H1 (cell line): ENCODE results near the gene ZNF609. TPM values are rescaled to one million over a fixed set of nuclear protein-coding genes. Genes with fewer than 3 reads are reported as not detected.

Experiments used
- CTCF ChIA-PET: fragments of 300-600 bp; sonication (Branson Sonifier 250); formaldehyde crosslinking; loops from one replicate; lab custom pipeline; 2021; ENCODE audit not compliant: partially characterized antibody; lab: Charles Lee
- POLR2A ChIA-PET: fragments of 300-600 bp; sonication (Branson Sonifier 250); formaldehyde crosslinking; loops from one replicate; lab custom pipeline; 2021; ENCODE audit warnings: inconsistent platforms; ENCODE audit not compliant: partially characterized antibody; lab: Charles Lee
- DNase-seq, 2 experiments: peaks; one replicate each; pipeline versions ENCODE4 v3.0.0 to v3.0.0-alpha.2; 2010 to 2022; ENCODE audit warnings: low spot score in 2 of 2, low read depth in 1 of 2, mixed read lengths in 1 of 2
- FAIRE-seq: peaks from 2 replicates; lab custom pipeline; 2011; peaks lifted over from hg19 to GRCh38; lab: Jason Lieb, UNC
- H2AFZ ChIP-seq: 2 replicates; pipeline ENCODE4 v1.8.1; 2012; ENCODE audit warnings: low read length, inconsistent platforms
- H2AK5ac ChIP-seq: 2 replicates; pipeline ENCODE4 v1.6.1; 2013; ENCODE audit warnings: low read depth, low read length
- H2BK120ac ChIP-seq: replicated peaks from 2 replicates; pipeline ENCODE3; 2013; ENCODE audit warnings: low read depth, low read length, inconsistent platforms
- H2BK12ac ChIP-seq: 2 replicates; pipeline ENCODE4 v1.6.1; 2013; ENCODE audit warnings: low read depth, low read length
- H2BK15ac ChIP-seq: 2 replicates; pipeline ENCODE4 v1.6.1; 2013; ENCODE audit warnings: low read length
- H2BK20ac ChIP-seq: 2 replicates; pipeline ENCODE4 v1.6.1; 2013; ENCODE audit warnings: low read length
- H2BK5ac ChIP-seq: 2 replicates; pipeline ENCODE4 v1.6.1; 2013; ENCODE audit warnings: low read depth, low read length
- H3K14ac ChIP-seq: 2 replicates; pipeline ENCODE4 v1.6.1; 2013; ENCODE audit warnings: inconsistent platforms; ENCODE audit not compliant: insufficient read length
- H3K18ac ChIP-seq: 2 replicates; pipeline ENCODE4 v1.6.1; 2013; ENCODE audit warnings: low read length; ENCODE audit errors: extremely low read depth
- H3K23ac ChIP-seq: 2 replicates; pipeline ENCODE4 v1.6.1; 2013; ENCODE audit warnings: inconsistent platforms; ENCODE audit not compliant: insufficient read length
- H3K23me2 ChIP-seq: 2 replicates; pipeline ENCODE4 v1.6.1; 2013; ENCODE audit warnings: low read depth, low read length
- H3K27ac ChIP-seq: 2 replicates; pipeline ENCODE4 v1.6.1; 2011; ENCODE audit warnings: low read depth, low read length, inconsistent platforms
- H3K27me3 ChIP-seq, 4 experiments: replicated peaks in 1 of 4; 1 replicate in 1 of 4; 2 replicates in 3 of 4; pipeline versions ENCODE4 v1.6.1 to v1.8.1; 2011 to 2013; ENCODE audit warnings: low read length in 3 of 4, mild to moderate bottlenecking in 3 of 4, inconsistent platforms in 2 of 4, mixed read lengths in 2 of 4, moderate library complexity in 1 of 4; ENCODE audit not compliant: control insufficient read depth in 3 of 4, insufficient read depth in 3 of 4; ENCODE audit errors: extremely low read depth in 1 of 4
- H3K36me3 ChIP-seq, 4 experiments: 2 replicates each; pipeline versions ENCODE4 v1.6.1 to v1.8.1; 2011 to 2013; ENCODE audit warnings: mild to moderate bottlenecking in 4 of 4, low read length in 3 of 4, moderate library complexity in 2 of 4, control low read depth in 1 of 4, inconsistent platforms in 1 of 4; ENCODE audit not compliant: insufficient read depth in 4 of 4, control insufficient read depth in 2 of 4
- H3K4ac ChIP-seq: replicated peaks from 2 replicates; pipeline ENCODE3; 2013; ENCODE audit warnings: low read length, low read depth, mixed read lengths, inconsistent platforms; ENCODE audit not compliant: insufficient read length
- H3K4me1 ChIP-seq, 4 experiments: replicated peaks in 1 of 4; 1 replicate in 1 of 4; 2 replicates in 3 of 4; pipeline versions ENCODE4 v1.6.1 to v1.8.1; 2011 to 2013; ENCODE audit warnings: low read length in 3 of 4, inconsistent platforms in 2 of 4, mixed read lengths in 1 of 4; ENCODE audit not compliant: insufficient read depth in 4 of 4, control insufficient read depth in 3 of 4
- H3K4me2 ChIP-seq, 2 experiments: 2 replicates each; pipeline versions ENCODE4 v1.6.1 to v1.8.1; 2011 to 2013; ENCODE audit warnings: low read depth in 2 of 2, low read length in 2 of 2, control low read depth in 1 of 2, inconsistent platforms in 1 of 2, mild to moderate bottlenecking in 1 of 2; ENCODE audit not compliant: insufficient read depth in 1 of 2
- H3K4me3 ChIP-seq, 4 experiments: fragments of 200-600, 300-600 bp in 1 of 4; sonication (generic), shearing (Covaris generic), sonication (Bioruptor Twin) in 1 of 4; 2 replicates each; pipeline versions ENCODE4 v1.5.1 to v1.8.1; 2011 to 2016; ENCODE audit warnings: low read length in 4 of 4, low read depth in 3 of 4, control low read depth in 2 of 4, inconsistent platforms in 2 of 4, mild to moderate bottlenecking in 2 of 4, mixed read lengths in 1 of 4, moderate library complexity in 1 of 4; ENCODE audit not compliant: insufficient read depth in 2 of 4; ENCODE audit errors: extremely low read depth in 1 of 4
- H3K56ac ChIP-seq: replicated peaks from 2 replicates; pipeline ENCODE3; 2013; ENCODE audit warnings: low read depth, mild to moderate bottlenecking, mixed read lengths, low read length, inconsistent platforms; ENCODE audit not compliant: insufficient read length
- H3K79me1 ChIP-seq: 2 replicates; pipeline ENCODE4 v1.6.1; 2013; ENCODE audit warnings: low read depth, low read length, control low read depth
- H3K79me2 ChIP-seq, 2 experiments: 2 replicates each; pipeline versions ENCODE4 v1.6.1 to v1.8.1; 2012 to 2013; ENCODE audit warnings: low read length in 2 of 2, mild to moderate bottlenecking in 2 of 2, inconsistent platforms in 1 of 2; ENCODE audit not compliant: insufficient read depth in 2 of 2, control insufficient read depth in 1 of 2
- H3K9ac ChIP-seq, 4 experiments: replicated peaks in 1 of 4; 1 replicate in 1 of 4; 2 replicates in 3 of 4; pipeline versions ENCODE4 v1.6.1 to v1.8.1; 2011 to 2013; ENCODE audit warnings: low read depth in 3 of 4, low read length in 3 of 4, control low read depth in 2 of 4, mild to moderate bottlenecking in 2 of 4, moderate library complexity in 2 of 4, inconsistent platforms in 1 of 4; ENCODE audit errors: extremely low read depth in 1 of 4
- H3K9me3 ChIP-seq, 2 experiments: 2 replicates each; pipeline versions ENCODE4 v1.6.1 to v1.8.1; 2012 to 2013; ENCODE audit warnings: mild to moderate bottlenecking in 2 of 2, moderate library complexity in 2 of 2, control low read depth in 1 of 2, inconsistent platforms in 1 of 2, low read depth in 1 of 2, low read length in 1 of 2, mixed read lengths in 1 of 2; ENCODE audit not compliant: insufficient read depth in 2 of 2
- H4K20me1 ChIP-seq, 2 experiments: replicated peaks in 1 of 2; 2 replicates each; pipeline versions ENCODE3 to v1.8.1; 2011 to 2013; ENCODE audit warnings: inconsistent platforms in 2 of 2, low read length in 2 of 2, mild to moderate bottlenecking in 1 of 2; ENCODE audit not compliant: insufficient read depth in 2 of 2, control insufficient read depth in 1 of 2
- H4K5ac ChIP-seq: 2 replicates; pipeline ENCODE4 v1.6.1; 2013; ENCODE audit warnings: low read length, low read depth, mixed read lengths, inconsistent platforms; ENCODE audit not compliant: insufficient read length
- H4K8ac ChIP-seq: 2 replicates; pipeline ENCODE4 v1.8.0; 2013; ENCODE audit warnings: mild to moderate bottlenecking, moderate library complexity, low read length, inconsistent platforms; ENCODE audit not compliant: insufficient read depth; ENCODE audit errors: extremely low read depth
- H4K91ac ChIP-seq: replicated peaks from 2 replicates; pipeline ENCODE3; 2013; ENCODE audit warnings: low read length, mixed read lengths, inconsistent platforms; ENCODE audit not compliant: insufficient read length
- E2F6 ChIP-seq: IDR thresholded peaks from 2 replicates; pipeline ENCODE4 v1.6.1; 2012; ENCODE audit warnings: inconsistent platforms
- GTF2F1 ChIP-seq: IDR thresholded peaks from 2 replicates; pipeline ENCODE4 v1.6.1; 2012; ENCODE audit warnings: low read depth, low read length, improper control_type of control experiment, borderline replicate concordance
- KDM1A ChIP-seq: fragments of 200-600, 300-600 bp; sonication (generic); IDR thresholded peaks from 2 replicates; pipeline ENCODE4 v1.7.1; 2016; ENCODE audit warnings: mild to moderate bottlenecking, low read length, borderline replicate concordance
- NANOG ChIP-seq: IDR thresholded peaks from 2 replicates; pipeline ENCODE4 v1.6.1; 2011; ENCODE audit warnings: low read length, low read depth, mild to moderate bottlenecking, inconsistent platforms; ENCODE audit not compliant: insufficient read depth, poor library complexity, severe bottlenecking
- RFX5 ChIP-seq: IDR thresholded peaks from 2 replicates; pipeline ENCODE4 v1.6.1; 2011; ENCODE audit warnings: low read depth, low read length, improper control_type of control experiment, borderline replicate concordance
- TEAD4 ChIP-seq: IDR thresholded peaks from 2 replicates; pipeline ENCODE4 v1.6.1; 2012; ENCODE audit warnings: low read depth, low read length, inconsistent platforms, mixed read lengths
- whole genome bisulfite sequencing, 2 experiments: shearing (Covaris generic) in 1 of 2; methylation state at CpG; one replicate each; pipeline versions ENCODE4 v1.1.6 to v1.1.7; 2013 to 2015; ENCODE audit warnings: low lambda C conversion rate in 2 of 2, mixed read lengths in 2 of 2, inconsistent platforms in 1 of 2, low coverage in 1 of 2, missing lambda C conversion rate in 1 of 2; ENCODE audit not compliant: insufficient replicate concordance in 2 of 2, insufficient coverage in 1 of 2, insufficient read length in 1 of 2; ENCODE audit errors: extremely low coverage in 1 of 2, missing lambda C conversion rate in 1 of 2; 5-methylcytosine and 5-hydroxymethylcytosine counted together
- polyA plus RNA-seq, 7 experiments: library from polyadenylated mRNA; depleted of rRNA in 3 of 7; stranded (reverse) in 5 of 7; unstranded in 2 of 7; fragments of >200 nt in 5 of 7; fragments of 200-250 nt in 2 of 7; gene quantifications; 1 replicate in 5 of 7; 2 replicates in 1 of 7; 4 replicates in 1 of 7; pipeline versions ENCODE4 v1.2.1 to v1.2.3, GENCODE V29; 2011 to 2013; ENCODE audit warnings: missing spikeins in 2 of 7, mixed read lengths in 2 of 7
- total RNA-seq: library from RNA; stranded (reverse); fragmentation: NEBNext Ultra II Directional; extraction: Animal tissue kit (Norgen Biotek cat#: 25700); gene quantifications from 2 replicates; pipeline ENCODE4 v1.2.1, GENCODE V29; 2021

Gene ZNF609
- total and polyA plus RNA-seq, 2 of the 8 experiments (the other 6 are each of a cell fraction or from before 2014, with no cell fraction given), result 15.5 to 47.8 TPM

- H3K36me3 ChIP-seq, result no peaks in the 10 kb centered on the region
- H3K23ac ChIP-seq, result no peak overlapping the region
- H3K79me1 ChIP-seq, result peaks cover 2% of the 10 kb centered on the region
- no peak overlapping the region for H2BK5ac ChIP-seq
- no peak overlapping the region for H4K91ac ChIP-seq
- no peak overlapping the region for H3K4me2 ChIP-seq
- H2BK120ac ChIP-seq, result no peak overlapping the region
- DNase-seq (no peak), FAIRE-seq (no peak)
- no peak overlapping the region for H4K8ac ChIP-seq
- H3K9ac ChIP-seq, result no peak overlapping the region
- H2AFZ ChIP-seq, result no peak overlapping the region
- no peaks in the 10 kb centered on the region for H3K9me3 ChIP-seq
- peaks cover 0 to 22% of the 10 kb centered on the region in 2 experiments; a peak in 3 of 4 replicates for H3K79me2 ChIP-seq
- no peak overlapping the region for H3K4ac ChIP-seq
- no peak overlapping the region for H2BK12ac ChIP-seq
- peaks cover 0 to 3% of the 10 kb centered on the region in 2 experiments for H4K20me1 ChIP-seq
- no peak overlapping the region for H2BK15ac ChIP-seq
- no peak overlapping the region for H4K5ac ChIP-seq
- no peak overlapping the region for H3K18ac ChIP-seq
- no peak overlapping the region for H3K56ac ChIP-seq
- no peak overlapping the region for H3K27ac ChIP-seq
- no peak for TF ChIP-seq RFX5
- no peak for TF ChIP-seq GTF2F1
- TF ChIP-seq KDM1A, result no peak
- no peak for TF ChIP-seq TEAD4
- TF ChIP-seq NANOG, result no peak
- TF ChIP-seq E2F6, result no peak
- H2AK5ac ChIP-seq, result no peak overlapping the region
- 100% methylated on average over 1 of the region's 1 CpG; no CpG with 5 or more reads in 1 of the 2 experiments for WGBS, 2 experiments
- ChIA-PET CTCF (interaction anchor here (0.8 to 1.8 kb wide), 5 partner anchors 9 to 38 kb away, joined by 3 to 7 read pairs (median 4); no protein-coding TSS in a partner anchor), POLR2A (interaction anchor here (0.8 kb wide), 1 partner anchor 256 kb away, joined by 4 read pairs; the partner anchor contains the start of gene TRIP4)
- H3K14ac ChIP-seq, result no peak overlapping the region
- no peak overlapping the region for H2BK20ac ChIP-seq
- H3K4me3 ChIP-seq, result no peak overlapping the region
- peaks cover 0 to 3% (median 0%) of the 10 kb centered on the region in 4 experiments; a peak in 1 of 7 replicates for H3K4me1 ChIP-seq
- no peaks in the 10 kb centered on the region for H3K23me2 ChIP-seq
- no peaks in the 10 kb centered on the region for H3K27me3 ChIP-seq
Observed at GRCh38 chr15:64643685-64644084, 183.3 kb downstream of the ZNF609 start.
